Small intestine (tissue), 7 donors: Measurements from ENCODE around the gene LRRTM4. TPM values are rescaled to one million over a fixed set of nuclear protein-coding genes. Genes with fewer than 3 reads are reported as not detected.

Experiments used
- DNase-seq, 2 donors: peaks; one replicate each; pipeline versions ENCODE4 v3.0.0 to v3.0.0-alpha.2; 2013
- FAIRE-seq: peaks from 2 replicates; lab custom pipeline; 2012; peaks lifted over from hg19 to GRCh38; lab: Jason Lieb, UNC
- H3K27ac ChIP-seq, 3 donors: one replicate each; pipeline ENCODE4 v1.5.1; 2013; ENCODE audit warnings: low read length in 2 of 3, mild to moderate bottlenecking in 2 of 3, control low read depth in 1 of 3, inconsistent platforms in 1 of 3, low read depth in 1 of 3, moderate library complexity in 1 of 3
- H3K27me3 ChIP-seq, 3 donors: one replicate each; pipeline ENCODE4 v1.6.1; 2013; ENCODE audit warnings: low read length in 3 of 3, inconsistent platforms in 1 of 3; ENCODE audit not compliant: control insufficient read depth in 3 of 3, insufficient read depth in 3 of 3
- H3K36me3 ChIP-seq, 3 donors: one replicate each; pipeline ENCODE4 v1.6.1; 2013; ENCODE audit warnings: low read length in 3 of 3, inconsistent platforms in 1 of 3, low read depth in 1 of 3, mild to moderate bottlenecking in 1 of 3, moderate library complexity in 1 of 3; ENCODE audit not compliant: control insufficient read depth in 3 of 3, insufficient read depth in 2 of 3
- H3K4me1 ChIP-seq, 3 donors: one replicate each; pipeline ENCODE4 v1.6.1; 2013; ENCODE audit warnings: low read length in 2 of 3, inconsistent platforms in 1 of 3, low read depth in 1 of 3, mild to moderate bottlenecking in 1 of 3, moderate library complexity in 1 of 3; ENCODE audit not compliant: control insufficient read depth in 3 of 3, insufficient read depth in 2 of 3
- H3K4me3 ChIP-seq, 3 donors: one replicate each; pipeline ENCODE4 v1.5.1; 2013; ENCODE audit warnings: low read length in 3 of 3, control low read depth in 1 of 3, inconsistent platforms in 1 of 3, low read depth in 1 of 3, mild to moderate bottlenecking in 1 of 3, moderate library complexity in 1 of 3
- H3K9me3 ChIP-seq, 2 donors: one replicate each; pipeline ENCODE4 v1.6.1; 2013; ENCODE audit warnings: low read depth in 1 of 2, low read length in 1 of 2; ENCODE audit not compliant: control insufficient read depth in 2 of 2, insufficient read depth in 1 of 2
- WGBS, 3 donors: extraction: QIAGEN DNeasy Blood & Tissue Kit; methylation state at CpG; one replicate each; pipeline ENCODE4 v1.1.7; 2013; 5-methylcytosine and 5-hydroxymethylcytosine counted together
- polyA plus RNA-seq, 4 donors: library from polyadenylated mRNA; stranded (reverse) in 3 of 4; unstranded in 1 of 4; fragments of 200-250 nt in 3 of 4; fragments of 120-200 nt in 1 of 4; gene quantifications; one replicate each; pipeline versions ENCODE4 v1.2.1 to v1.2.3, GENCODE V29; 2013
- donor health status: healthy with polysubstance abuse.
- donor health status: control.
- donor health status: control.
- donor health status: Bipolar disorder and iron deficiency.
- donor health status: healthy.

LRRTM4 gene
- polyA plus RNA-seq, 4 donors = 0.07 to 0.09 TPM; not detected in 2

- H3K36me3 ChIP-seq = no peaks in the 10 kb centered on the region
- no peaks in the 10 kb centered on the region for H3K9me3 ChIP-seq
- no peaks in the 10 kb centered on the region for H3K27me3 ChIP-seq
- no peak overlapping the region for H3K27ac ChIP-seq
- WGBS, 3 donors = 12 to 53% (median 44%) methylated on average over 2 of the region's 2 CpGs
- DNase-seq (no peak), FAIRE-seq (no peak)
- no peak overlapping the region for H3K4me3 ChIP-seq
- no peaks in the 10 kb centered on the region for H3K4me1 ChIP-seq
These were observed 124.4 kb downstream of the LRRTM4 start for GRCh38 chr2:77397763-77398162.

- Histone ChIP-seq H3K4me1 (no peaks in the 10 kb centered on the region), H3K9me3 (no peaks in the 10 kb centered on the region), H3K4me3 (no peak overlapping the region), H3K27me3 (no peaks in the 10 kb centered on the region), H3K27ac (no peak overlapping the region), H3K36me3 (no peaks in the 10 kb centered on the region)
- 44 to 63% (median 62%) methylated on average over 1 of the region's 1 CpG for WGBS, 3 donors
- DNase-seq = no peak
- FAIRE-seq = no peak
These were observed 127.2 kb downstream of the LRRTM4 start for GRCh38 chr2:77395011-77395410.

GRCh38 chr2:77391119-77391518, 131.1 kb downstream of the LRRTM4 start:
- DNase-seq (no peak), FAIRE-seq (no peak)
- no peaks in the 10 kb centered on the region for H3K9me3 ChIP-seq
- H3K4me3 ChIP-seq = no peak overlapping the region
- H3K36me3 ChIP-seq = no peaks in the 10 kb centered on the region
- no peak overlapping the region for H3K27ac ChIP-seq
- no peaks in the 10 kb centered on the region for H3K4me1 ChIP-seq
- no peaks in the 10 kb centered on the region for H3K27me3 ChIP-seq

DNA sequence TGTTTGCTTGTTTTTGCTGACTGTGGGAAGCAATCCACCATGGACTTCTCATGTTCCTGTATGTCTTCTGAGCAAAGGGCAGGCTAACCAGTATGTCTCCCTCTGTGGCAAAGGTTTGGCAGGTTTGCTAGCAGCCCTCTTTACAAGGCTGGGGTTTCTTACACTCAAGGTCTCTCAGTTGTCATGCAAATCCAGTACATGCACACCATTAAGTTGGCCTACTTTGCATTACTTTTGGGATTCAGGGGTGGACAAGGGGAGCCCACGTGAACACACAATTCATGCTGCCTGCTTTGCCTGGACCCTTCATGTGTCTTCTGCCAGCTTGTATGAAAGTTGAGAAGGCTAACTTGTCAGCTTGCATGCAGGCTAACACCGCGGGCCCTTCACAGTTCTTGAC, 134.9 kb downstream of the LRRTM4 start:
- FAIRE-seq = no peak

DNA sequence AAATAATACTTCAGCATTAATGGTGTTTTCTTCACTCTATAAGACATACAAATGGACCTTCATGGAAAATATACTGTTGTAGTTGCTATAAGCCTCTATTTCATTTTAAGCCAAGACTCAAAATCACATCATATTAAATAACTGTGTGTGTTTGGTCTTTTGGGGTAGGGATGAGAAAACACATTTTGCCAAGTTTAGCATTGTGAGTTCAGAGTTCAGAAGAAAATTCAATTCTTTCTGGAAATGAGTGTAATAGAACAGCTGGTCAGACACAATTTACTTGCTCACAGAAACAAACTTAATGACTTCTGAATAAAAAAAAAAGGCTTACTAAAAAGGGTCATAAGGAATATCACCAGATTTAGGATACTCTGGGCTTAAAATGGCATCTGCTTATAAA, 149.5 kb downstream of the LRRTM4 start:
- no peak for FAIRE-seq

More for the DNA sequence above, 134.9 kb downstream of the LRRTM4 start:
- no peak overlapping the region for H3K4me3 ChIP-seq
- no peak for DNase-seq
- no peaks in the 10 kb centered on the region for H3K27me3 ChIP-seq
- H3K4me1 ChIP-seq = no peaks in the 10 kb centered on the region
- H3K36me3 ChIP-seq = no peaks in the 10 kb centered on the region
- 53 to 76% (median 59%) methylated on average over 3 of the region's 3 CpGs for WGBS, 3 donors
- no peak overlapping the region for H3K27ac ChIP-seq
- H3K9me3 ChIP-seq = no peaks in the 10 kb centered on the region

GRCh38 chr2:77370511-77370910, 151.7 kb downstream of the LRRTM4 start:
- no peaks in the 10 kb centered on the region for H3K9me3 ChIP-seq
- H3K4me1 ChIP-seq = no peaks in the 10 kb centered on the region
- 53 to 87% (median 75%) methylated on average over 3 of the region's 3 CpGs for WGBS, 3 donors
- DNase-seq (no peak), FAIRE-seq (no peak)
- no peak overlapping the region for H3K4me3 ChIP-seq
- no peaks in the 10 kb centered on the region for H3K36me3 ChIP-seq
- no peak overlapping the region for H3K27ac ChIP-seq
- H3K27me3 ChIP-seq = no peaks in the 10 kb centered on the region

More for the DNA sequence above, 149.5 kb downstream of the LRRTM4 start:
- no peak overlapping the region for H3K27ac ChIP-seq
- H3K4me3 ChIP-seq = no peak overlapping the region
- H3K36me3 ChIP-seq = no peaks in the 10 kb centered on the region
- H3K4me1 ChIP-seq = no peaks in the 10 kb centered on the region
- H3K9me3 ChIP-seq = no peaks in the 10 kb centered on the region
- no peak for DNase-seq
- H3K27me3 ChIP-seq = no peaks in the 10 kb centered on the region

DNA sequence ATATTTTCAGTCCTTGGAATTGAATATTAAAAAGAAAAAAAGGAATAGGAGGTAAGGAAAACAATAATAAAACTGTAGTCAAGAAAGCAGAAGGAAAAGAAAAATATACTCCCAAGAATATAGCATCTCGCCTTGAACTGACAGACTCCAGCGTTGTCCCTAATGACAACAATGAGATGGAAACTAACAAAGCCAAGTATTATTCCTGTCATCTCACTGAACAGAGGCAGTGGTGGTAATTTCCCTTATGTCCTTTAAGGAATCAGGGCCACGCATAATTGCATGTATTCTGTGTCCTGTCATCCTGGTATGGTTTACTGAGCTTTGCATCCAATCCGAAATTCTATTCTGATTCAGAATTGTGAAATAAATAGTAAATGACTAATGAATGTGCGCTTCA, 158.9 kb downstream of the LRRTM4 start:
- Histone ChIP-seq H3K27me3 (no peaks in the 10 kb centered on the region), H3K4me3 (no peak overlapping the region), H3K36me3 (no peaks in the 10 kb centered on the region), H3K27ac (no peak overlapping the region), H3K9me3 (no peaks in the 10 kb centered on the region), H3K4me1 (no peaks in the 10 kb centered on the region)
- DNase-seq (no peak), FAIRE-seq (no peak)
- WGBS, 3 donors = 79 to 87% (median 80%) methylated on average over 5 of the region's 5 CpGs

DNA sequence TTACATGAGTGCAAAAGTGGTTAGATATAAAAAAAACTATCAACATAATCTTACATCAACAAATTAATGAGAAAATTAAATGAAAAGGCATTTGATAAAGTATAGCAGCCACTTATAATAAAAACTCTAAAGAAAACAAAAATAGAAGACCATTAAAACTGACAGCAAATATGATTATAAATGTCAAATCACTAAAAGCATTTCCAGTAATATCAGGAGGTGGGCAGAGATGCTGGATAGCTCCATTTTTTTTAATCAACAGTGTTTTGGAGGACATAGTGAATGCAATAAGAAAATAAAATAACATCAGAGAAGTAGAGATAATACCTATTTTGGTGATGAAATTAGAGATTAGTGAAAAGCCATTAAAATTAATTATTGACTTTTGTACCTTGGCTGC, 173.4 kb downstream of the LRRTM4 start:
- DNase-seq (no peak), FAIRE-seq (peak; percentile 39)
- Histone ChIP-seq H3K9me3 (no peaks in the 10 kb centered on the region), H3K36me3 (no peaks in the 10 kb centered on the region), H3K4me3 (no peak overlapping the region), H3K27me3 (no peaks in the 10 kb centered on the region), H3K27ac (no peak overlapping the region), H3K4me1 (no peaks in the 10 kb centered on the region)

DNA sequence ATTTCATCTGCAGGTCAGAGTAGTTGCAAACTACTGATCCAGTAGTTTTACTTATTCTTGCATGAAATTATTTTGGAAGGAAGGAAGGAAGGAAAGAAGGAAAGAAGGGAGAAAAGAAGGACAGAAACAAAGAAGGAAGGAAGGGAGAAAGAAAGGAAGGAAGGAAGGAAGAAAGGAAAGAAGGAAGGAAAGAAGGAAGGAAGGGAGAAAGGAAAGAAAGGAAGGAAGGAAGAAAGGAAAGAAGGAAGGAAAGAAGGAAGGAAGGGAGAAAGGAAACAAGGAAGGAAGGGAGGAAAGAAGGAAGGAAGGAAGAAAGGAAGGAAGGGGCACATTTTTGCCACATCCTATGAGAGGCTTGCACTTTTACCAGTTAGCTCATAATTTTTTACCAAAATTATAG, 186.2 kb downstream of the LRRTM4 start:
- H3K27ac ChIP-seq = no peak overlapping the region
- FAIRE-seq = no peak
- H3K4me1 ChIP-seq = no peaks in the 10 kb centered on the region
- H3K4me3 ChIP-seq = no peak overlapping the region
- H3K9me3 ChIP-seq = peaks cover 0 to 11% of the 10 kb centered on the region in 2 donors
- no peaks in the 10 kb centered on the region for H3K36me3 ChIP-seq
- DNase-seq = no peak
- H3K27me3 ChIP-seq = no peaks in the 10 kb centered on the region
